ENCODE measurements around the gene ATP11A.
"Not testable (repeated sequence)": the region's sequence is repeated elsewhere in the genome, so short reads cannot be mapped to it uniquely, and the experiment has no call there.

Gene ATP11A

DNA sequence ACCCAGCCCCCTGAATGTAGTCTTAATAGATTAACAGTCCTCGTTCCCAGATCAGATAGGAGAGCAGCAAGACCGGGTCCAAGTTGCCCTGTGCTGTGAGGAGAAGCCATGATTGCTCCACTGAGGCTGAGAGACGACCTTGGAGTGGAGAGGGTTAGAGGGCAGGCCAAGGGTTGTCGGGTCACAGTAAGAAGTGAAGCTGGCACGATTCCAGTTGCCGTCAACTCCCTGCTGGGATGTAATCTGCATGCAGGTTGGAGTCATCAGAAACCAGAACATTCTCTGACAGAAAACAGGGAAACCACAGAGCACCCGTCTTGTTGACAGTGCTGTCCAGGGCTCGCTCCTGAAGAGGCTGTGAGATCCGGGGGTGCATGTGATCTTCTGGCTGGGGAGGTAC lies 19.0 kb upstream of the ATP11A start:
- no peak for DNase-seq

DNA sequence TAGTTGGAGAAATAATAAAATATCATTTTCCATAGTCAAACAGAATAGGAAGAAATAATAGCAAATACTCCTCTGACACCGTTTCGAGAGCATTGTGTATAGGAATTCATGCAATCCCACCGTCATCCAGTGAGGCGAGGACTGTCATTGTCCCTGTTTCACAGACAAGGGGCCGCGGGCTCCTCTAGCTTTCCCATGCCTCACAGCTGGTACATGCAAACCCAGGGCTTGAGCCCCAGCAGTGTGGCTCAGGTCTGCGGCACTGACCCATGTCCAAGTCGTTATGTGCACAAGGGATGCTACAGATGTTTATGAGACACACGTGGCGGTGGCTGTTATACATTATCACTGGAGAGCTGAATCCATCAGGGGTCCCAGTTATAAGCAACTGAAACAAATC lies 18.5 kb upstream of the ATP11A start:
- no peak for DNase-seq

DNA sequence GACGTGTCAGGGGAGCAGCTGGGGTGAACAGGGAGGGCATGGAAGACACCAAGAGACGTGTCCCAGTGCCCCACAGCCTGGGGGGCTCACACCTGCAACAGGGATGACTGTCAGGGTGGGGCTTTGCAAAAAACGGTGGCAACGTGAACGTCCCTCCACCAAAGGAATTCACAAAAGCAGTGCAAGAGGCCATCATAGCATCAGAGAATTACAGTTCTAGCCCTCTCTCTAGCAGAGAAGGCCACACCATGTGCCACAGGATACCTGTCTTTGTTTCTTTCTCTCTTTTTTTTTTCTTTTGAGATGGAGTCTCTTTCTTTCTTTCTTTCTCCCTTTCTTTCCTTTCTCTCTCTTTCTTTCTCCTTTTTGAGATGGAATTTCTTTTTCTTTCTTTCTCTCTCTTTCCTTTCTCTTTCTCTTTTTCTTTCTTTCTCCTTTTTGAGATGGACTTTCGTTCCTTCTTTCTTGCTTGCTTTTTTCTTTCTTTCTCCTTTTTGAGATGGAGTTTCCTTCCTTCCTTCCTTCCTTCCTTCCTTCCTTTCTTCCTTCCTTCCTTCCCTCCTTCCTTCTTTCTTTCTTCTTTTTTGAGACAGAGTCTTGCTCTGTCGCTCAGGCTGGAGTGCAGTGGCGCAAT lies 17.1 kb upstream of the ATP11A start:
- DNase-seq: no peak

DNA sequence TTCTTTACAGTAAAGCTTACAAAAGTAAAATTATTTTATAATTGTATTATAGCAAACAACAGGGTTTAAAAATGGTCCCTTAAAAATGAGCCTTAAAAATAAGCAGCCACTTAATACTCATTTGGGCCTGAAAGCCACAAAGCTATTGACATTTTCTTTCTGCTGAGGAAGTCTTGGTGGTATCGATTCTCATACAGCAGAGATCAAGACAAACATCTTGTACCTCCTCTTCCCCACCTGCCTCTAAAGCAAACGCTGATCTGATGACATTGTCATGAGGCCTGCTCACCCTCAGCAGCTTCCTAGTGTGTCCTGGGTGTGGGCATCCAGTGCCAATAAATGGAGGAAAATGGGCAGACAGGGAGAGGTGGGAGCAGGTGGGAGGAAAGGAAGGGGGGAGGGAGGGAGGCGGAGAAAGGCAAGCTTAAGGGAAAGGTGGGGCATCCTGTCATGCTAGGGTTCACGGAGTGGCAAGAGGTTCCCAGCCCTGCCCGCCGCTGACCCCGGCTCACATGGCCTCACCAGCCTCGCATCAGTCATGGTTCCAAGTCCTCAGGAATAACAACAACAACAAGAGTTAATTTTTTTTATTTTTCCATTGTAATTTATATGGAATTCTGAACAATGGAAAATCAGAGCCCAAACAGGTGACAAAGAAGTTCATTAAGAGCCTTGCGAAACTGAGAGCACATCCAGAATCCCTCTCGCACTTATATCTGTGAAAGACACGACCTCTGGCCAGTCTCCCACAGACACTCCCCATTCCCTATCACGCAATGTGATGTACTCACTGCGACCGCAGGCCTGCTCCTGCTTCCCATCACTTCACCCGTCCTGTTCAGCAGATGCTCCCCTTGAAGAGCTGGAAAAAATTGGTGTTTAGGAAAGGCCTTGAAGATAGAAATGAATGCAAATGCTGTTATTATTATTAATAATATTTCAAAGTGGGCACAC lies 15.1 kb upstream of the ATP11A start:
- DNase-seq: no peak

DNA sequence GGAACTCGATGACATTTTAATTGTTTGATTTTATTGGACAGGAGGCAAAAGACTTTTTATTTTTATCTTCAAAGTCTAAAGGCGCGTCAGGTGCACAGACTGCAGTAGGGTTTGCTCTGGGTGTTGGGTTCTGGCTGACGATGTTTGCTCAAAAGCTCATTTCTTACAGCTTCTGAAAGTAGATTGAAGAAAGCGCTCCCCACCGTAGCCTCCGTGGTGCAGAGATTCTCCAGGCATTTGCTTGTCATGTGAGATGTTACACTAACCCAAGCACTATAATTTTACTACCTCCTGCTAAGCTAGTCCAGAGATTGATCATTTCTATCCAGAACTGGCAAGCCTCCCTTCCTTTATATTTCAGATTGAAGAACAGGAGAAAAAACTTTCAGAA lies 14.5 kb upstream of the ATP11A start:
- no peak for DNase-seq

DNA sequence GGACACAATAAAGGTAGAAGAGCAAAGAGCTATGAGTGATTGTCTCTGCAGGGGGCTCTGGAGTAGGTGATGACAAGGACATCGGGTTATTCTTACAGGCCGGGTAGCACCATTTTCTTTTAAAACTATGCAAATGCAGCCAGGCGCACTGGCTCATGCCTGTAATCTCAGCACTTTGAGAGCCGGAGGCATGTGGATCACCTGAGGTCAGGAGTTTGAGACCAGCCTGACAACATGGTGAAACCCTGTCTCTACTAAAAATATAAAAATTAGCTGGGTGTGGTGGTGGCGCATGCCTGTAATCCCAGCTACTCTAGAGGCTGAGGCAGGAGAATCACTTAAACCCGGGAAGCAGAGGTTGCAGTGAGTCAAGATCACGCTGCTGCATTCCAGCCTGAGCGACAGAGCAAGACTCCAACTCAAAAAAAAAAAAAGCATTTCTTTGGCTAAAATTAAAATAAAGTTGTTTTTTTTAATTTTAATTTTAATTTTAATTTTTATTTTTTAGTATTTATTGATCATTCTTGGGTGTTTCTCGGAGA lies 12.3 kb upstream of the ATP11A start:
- not testable (repeated sequence) for DNase-seq

DNA sequence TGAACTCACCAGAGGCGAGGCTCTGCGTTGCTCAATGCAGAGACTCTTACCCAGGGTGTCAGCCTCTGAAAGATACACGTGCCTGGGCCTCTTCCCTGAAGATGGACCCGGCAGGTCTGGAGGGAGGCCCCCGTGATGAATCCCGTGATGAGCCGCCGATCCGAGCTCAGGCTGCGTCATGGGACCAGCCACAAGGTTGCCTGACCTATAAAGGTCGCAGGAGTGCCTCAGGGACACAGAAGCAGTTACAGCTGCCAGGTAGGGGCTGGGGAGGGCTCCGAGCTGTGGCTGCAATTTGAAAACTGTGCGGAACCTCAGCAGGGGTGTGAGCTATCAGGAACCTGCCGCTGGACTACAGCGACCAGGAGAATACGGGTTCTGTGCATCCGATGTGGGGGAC lies 10.5 kb upstream of the ATP11A start:
- DNase-seq: no peak

DNA sequence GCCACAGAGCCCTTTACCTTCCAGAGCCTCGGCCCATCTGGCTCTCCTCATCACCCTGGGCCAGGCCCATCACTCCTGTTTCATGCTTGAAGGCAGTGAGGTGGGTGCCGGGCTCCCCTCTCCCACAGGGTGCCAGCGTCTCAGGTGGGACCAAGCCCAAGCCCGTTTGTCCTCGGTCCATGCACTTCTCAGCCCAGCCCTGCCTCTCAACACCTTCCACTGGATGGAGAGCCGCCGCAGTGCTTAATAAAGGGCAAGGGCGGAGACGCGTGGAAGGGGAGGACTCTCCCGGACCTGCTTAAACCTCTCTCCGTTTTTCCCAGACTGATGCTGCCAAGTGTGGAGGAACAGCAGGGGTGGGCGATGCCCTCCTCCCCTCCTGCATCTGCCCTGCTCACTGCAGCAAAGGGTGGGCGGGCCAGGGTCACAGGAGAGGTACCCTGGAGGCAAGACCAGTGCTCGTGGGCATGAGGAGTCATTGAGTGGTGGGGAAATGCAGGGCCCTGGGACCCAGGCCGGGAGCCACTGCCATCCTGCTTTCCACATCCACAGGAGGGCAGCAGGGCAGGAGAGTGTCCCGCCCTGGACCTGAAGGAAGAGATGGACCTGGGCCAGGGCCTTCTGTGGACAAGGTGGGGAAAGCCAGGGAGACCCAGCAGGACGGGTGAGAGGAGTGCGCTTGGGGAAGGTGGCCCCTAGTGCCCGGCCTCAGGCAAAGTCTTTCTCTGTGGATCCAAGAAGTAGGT lies 9.7 kb upstream of the ATP11A start:
- no peak for DNase-seq

DNA sequence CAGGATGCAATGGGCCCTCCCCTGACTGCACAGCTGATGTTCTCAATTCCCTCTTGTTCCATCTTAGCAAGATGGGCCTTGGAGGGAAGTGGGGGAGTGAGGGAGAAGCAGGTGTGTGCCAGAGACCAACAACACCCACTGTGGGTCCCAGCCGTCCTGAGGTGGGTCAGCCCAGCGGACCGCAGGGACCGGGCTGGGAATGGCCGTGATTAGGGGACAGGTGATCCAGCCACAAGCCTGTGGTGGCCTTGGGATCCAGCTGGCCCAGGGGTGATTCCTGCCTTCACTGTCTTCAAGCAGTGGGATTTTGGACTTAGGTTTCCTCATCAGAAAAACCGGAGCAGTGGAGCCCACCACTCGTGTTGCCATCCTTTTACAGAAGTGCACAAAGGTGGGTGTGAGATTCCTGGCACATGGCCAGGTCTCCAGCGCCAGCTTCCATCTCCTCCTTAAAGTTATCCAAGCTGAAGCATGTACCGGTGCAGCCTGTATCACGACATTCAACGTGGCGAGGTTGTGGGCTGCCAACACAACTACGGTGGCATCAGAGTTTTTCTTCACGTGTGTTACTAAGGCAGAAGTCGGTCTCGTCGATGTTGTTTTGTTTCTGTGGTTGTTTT lies 9.0 kb upstream of the ATP11A start:
- DNase-seq: no peak

DNA sequence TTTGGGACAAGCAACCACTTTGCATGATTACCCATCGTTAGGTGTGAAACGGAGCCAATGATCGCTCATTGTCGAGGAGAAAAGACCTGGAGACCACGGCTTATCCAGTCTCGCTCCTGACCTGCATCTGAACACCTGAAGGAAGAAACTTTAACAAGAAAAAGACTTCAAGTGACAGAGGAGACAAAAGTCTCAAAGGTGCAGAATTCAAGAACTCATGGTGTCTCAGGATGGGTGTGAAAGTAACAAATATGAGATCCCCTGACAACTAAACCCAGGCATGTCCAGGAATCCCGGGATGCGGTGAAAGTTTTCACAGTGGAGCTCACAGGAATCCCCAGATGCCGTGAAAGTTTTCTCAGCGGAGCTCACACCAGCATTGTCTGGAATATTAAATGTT lies 6.3 kb upstream of the ATP11A start:
- no peak for DNase-seq

DNA sequence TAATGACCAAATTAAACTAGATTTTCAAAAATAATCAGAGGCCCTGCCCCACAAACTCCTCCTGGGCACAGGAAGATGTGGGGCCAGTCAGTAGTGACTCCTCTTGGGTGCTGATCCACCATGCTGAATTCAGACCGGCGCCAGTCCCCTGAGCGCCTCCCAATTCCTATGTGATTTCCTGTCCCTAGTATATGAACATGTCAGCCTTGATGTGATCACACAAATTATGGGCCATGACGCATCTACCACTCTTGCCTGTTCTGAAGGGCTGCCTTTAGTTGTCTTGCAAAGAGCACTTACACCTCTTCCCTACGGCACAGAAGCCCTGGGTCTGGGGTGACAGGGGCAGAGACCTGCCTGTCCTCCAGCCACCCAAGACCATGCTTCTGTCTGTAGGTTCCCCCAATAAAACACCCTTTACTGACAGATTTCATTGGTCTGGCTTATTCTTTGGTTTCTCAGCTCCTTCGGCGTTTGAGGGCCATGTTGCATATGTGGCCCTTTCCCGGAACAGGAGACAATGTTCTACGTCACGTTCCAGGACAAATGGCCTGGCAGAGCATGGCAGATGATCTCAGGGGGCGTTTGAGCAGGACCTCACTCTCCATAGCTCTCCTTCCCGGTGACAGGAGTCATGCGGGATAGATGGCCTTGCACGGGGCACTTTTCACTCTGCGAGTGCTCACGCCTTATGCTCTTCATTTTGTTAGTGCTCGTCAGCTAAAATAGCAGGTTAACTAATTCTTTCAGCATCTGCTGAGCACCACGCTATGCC lies 5.6 kb upstream of the ATP11A start:
- no peak for DNase-seq

DNA sequence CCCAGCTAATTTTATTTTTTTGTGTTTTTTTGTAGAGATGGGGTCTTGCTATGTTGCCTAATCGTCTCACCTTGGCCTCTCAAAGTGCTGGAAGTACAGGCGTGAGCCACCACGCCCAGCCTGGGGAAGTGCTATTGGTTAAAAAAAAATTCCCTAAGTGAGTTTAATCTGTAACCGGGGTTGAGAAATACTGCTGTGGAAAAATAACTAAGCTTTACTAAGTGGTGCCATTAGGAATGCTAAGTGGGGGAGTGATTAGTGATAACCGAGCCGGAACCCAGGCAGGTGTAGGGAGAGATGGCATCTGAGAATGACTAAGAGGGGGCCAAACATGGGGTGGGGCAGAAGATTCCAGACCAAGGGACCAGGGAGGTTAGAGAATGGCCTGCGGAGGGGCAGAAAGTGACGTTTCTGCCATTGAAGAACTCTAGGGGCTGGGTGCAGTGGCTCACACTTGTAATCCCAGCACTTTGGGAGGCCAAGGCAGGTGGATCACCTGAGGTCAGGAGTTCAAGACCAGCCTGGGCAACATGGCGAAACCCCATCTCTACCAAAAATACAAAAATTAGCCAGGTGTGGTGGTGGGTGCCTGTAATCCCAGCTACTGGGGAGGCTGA lies 4.5 kb upstream of the ATP11A start:
- DNase-seq: not testable (repeated sequence)

DNA sequence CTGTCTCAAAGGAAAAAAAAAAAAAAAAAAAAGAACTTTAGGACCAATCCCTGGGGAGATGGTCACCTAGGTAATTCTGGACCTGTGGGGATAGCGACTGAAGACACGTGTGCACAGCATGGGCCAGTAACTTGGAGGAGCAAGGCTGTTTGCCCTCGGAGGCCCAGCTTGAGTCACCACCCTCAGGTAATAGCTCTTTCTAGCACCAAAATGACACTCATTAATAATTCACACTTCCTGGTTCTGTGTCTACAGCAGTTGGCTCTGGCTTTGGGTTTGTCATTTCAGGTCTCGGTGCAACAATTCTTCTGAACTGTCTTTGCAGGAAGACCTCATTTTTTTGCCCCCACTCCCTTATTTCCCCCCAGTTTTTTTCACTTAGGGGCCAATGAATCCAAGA lies 3.9 kb upstream of the ATP11A start:
- DNase-seq: no peak

DNA sequence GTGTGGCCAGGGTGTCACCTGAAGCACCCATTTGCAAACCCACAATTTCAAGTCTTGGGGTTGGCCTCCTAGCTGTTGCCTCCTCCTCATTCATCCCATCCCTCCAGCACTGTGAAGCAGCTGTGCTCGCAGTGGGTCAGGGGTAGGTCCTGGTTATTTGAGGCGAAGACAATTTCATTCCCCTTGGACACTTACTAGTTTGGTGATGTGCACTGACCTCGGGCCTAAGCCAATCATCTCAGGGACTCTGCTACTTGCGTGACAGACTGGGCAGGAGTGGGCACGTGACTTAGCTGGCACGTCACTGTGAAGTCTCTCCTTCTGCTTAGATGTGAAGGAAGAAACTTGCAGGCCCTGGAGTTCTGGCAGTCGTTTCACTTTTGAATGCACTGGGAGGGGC lies 3.5 kb upstream of the ATP11A start:
- no peak for DNase-seq

DNA sequence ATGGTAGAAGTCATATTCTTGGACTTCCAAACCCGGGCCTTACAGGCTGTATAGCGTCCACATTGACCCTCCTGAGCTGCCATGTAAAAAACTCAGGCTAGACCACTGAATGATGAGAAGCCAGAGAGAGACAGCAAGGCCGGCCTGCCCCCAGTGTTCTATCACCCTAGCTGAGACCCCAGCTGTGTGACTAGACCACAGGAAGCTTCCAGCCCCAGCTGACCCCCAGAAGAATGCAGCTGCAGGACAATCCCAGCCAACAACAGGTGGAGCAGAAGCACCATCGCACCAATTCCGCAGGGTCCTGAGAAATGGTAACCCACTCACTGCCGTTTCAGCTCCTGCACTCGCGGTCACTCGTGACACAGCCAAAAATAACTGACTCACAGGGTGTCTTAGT lies 2.9 kb upstream of the ATP11A start:
- no peak for DNase-seq

DNA sequence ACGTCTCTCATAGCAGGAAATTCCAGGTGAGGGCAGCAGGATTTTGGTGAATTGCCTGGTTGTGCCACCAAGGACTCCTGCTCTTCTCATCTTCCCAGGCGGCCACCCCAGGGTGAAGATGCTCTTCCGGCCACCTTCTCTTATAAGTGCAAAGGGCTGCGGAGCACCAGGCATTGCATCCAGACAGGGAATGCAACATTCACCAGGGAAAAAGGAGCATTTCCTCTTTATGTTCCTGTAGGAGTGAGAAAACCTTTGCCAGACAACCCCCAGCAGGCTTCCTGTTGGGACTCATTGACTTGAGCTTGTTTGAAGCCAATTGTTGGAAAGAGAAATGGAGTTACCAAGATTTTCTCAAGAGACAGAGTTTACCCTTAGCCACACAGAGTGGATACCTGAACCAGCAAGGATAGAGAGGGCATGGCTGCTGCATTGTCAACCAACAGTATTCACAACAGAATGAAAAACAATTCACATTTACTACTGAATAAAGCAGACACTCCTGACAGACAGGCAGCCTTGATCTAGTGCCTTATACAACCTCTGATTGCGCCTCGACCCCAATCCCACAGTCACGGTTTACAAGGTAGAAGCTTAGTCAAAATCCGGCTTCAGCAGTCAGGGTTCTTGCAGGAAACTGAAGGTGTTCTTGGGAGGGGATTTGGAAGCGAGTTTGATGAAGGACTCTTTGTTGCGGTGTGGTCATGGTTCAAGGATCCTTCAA lies 1.8 kb upstream of the ATP11A start:
- DNase-seq: no peak

DNA sequence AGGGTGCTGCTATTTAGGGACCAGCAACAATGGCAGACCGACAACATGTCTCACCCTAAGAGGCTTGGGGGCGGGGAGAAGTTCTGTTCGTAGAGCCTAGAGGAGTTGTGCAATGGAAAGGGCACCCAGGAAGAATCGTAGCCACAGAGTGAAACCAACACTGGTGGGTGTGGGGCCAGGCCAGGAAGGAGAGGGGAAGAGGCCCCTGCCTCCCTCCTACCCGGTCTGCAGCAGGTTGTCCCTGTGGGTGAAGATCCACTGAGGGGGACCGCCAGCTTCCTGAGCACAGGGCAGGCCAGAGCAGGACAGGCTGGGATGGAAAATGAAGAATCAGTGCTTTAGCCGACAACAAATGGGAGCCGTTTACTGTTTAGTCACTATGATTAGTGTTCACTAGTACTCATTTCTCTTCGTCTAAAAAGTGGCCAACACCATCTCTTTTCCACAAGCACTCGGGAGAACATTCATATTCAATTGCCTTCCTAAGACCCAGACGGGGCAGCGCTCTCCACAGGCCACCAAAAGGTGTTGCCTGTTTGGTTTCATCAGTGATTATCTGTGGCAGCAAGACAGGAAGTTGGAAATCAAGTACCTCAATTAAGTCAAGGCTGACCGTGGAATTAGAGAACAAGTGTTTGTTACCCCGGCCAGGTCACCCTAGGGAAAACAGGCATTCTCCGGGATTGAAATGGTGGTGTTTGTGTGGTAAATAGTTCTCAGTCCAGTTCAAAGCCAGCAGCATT lies 1.1 kb upstream of the ATP11A start:
- peak; percentile 67 to 90 (median 81) for DNase-seq

DNA sequence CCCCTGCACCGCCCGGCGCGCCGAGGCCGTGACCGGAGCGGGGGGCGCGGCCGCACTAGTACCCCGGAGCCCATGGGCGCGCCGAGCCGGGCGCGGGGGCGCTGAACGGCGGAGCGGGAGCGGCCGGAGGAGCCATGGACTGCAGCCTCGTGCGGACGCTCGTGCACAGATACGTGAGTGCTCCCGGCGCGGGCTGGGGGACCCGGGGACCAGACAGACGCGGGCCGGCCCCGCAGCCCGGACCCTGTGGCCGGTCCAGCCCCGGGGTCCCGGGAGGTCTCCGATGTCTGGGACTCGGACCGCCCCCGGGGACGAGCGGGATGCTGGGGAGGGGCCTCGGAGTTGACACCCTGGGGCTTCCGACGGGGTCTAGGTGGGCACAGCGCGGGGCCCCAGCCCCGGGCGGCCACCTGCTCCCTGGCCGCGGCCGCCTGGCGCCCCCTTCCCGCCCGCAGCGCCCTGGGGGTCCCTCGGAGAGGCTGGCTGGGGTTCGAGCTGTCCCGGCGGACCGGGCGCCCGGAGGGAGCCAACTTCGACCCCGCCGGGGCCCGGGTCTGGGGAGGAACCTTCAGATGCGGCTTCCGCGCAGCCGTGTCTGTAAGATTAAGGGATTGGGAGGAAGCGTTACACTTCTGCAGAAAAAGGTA lies 568 bp downstream of the ATP11A start:
- peak; percentile 27 to 71 (median 56) for DNase-seq

DNA sequence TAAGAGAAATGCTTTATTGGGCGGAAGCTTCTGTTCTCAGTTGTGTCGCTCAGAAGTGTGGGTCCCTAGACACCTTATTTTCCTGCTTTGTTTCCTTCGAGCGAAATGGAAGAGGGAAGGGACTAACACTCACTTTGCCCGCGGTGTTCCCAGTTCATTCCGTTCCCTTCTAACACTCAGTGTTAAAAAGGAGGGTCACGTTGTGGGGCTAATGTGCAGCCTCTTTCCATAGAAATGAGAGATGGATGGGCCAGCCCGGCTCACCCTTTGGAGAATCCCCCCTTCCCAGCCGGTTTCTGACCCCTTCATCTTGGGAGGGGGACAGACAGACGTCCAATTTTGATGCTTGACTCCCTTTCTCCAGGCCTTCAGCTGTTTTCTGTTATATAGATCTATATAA lies 2.3 kb downstream of the ATP11A start:
- no peak for DNase-seq
